ENCODE results near the gene PCED1A.

DNA sequence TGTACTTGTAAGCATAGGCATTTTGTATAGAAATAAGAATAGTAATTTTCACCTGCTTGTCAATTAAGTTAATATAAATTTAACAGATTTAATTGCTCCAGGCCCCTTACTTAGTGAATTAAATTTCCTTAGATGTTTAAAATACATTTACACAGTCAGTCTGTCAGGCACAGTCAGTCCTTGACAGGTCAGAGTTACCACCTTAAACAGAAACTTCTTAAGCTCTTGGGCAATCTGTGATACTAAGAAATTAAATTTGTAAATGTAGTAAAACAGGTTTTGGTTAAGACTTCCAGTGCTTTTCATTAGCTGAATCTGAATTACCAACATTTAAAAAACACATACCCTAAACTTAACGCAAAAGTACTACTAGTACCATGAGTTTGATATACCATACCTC is 48.8 kb upstream of the PCED1A start:
- no peak for TF ChIP-seq EP300 (IDR thresholded peaks at IDR 0.05; ENCODE audit: borderline replicate concordance in 1 of 2, low read depth in 2 of 2, low read length in 2 of 2)
- no peak for TF ChIP-seq SP1 (IDR thresholded peaks at IDR 0.05; ENCODE audit: low read depth, low read length)
- TF ChIP-seq CTCF (IDR thresholded peaks at IDR 0.05; ENCODE audit: control extremely low read depth in 1 of 3, insufficient read depth in 1 of 3, low read depth in 1 of 3, low read length in 3 of 3): no peak
- TF ChIP-seq RAD21 (IDR thresholded peaks at IDR 0.05 in 1 of 2, conservative IDR thresholded peaks at IDR 0.05 in 1 of 2; ENCODE audit: low read depth in 2 of 2, low read length in 2 of 2): no peak

Data from H1 (cell line).